Keratinocyte (primary cell): Measurements from ENCODE around the gene IL36RN. TPM values are rescaled to one million over a fixed set of nuclear protein-coding genes. Genes with fewer than 3 reads are reported as not detected.
"Not testable (repeated sequence)": the region's sequence is repeated elsewhere in the genome, so short reads cannot be mapped to it uniquely, and the experiment has no call there.

ENCODE experiments used
- DNase-seq: peaks from one replicate; pipeline ENCODE4 v3.0.0-alpha.2; 2011; ENCODE audit warnings: low read depth, missing footprints, low spot score
- FAIRE-seq: peaks from 2 replicates; lab custom pipeline; 2011; peaks lifted over from hg19 to GRCh38; lab: Jason Lieb, UNC
- H2AFZ ChIP-seq: 2 replicates; pipeline ENCODE4 v1.6.0; 2012; ENCODE audit warnings: low read length, control low read depth, inconsistent platforms; ENCODE audit not compliant: control insufficient read depth
- H3K27ac ChIP-seq: 2 replicates; pipeline ENCODE4 v1.5.1; 2011; ENCODE audit warnings: low read length; ENCODE audit not compliant: control insufficient read depth, insufficient read depth
- H3K27me3 ChIP-seq: 3 replicates; pipeline ENCODE4 v1.6.0; 2011; ENCODE audit warnings: low read length; ENCODE audit not compliant: control insufficient read depth, insufficient read depth; ENCODE audit errors: extremely low read depth
- H3K36me3 ChIP-seq, 2 experiments: 2 replicates in 1 of 2; 3 replicates in 1 of 2; pipeline ENCODE4 v1.5.1; 2011; ENCODE audit warnings: low read length in 2 of 2, mild to moderate bottlenecking in 1 of 2; ENCODE audit not compliant: control insufficient read depth in 2 of 2, insufficient read depth in 2 of 2; ENCODE audit errors: extremely low read depth in 1 of 2
- H3K4me1 ChIP-seq: 3 replicates; pipeline ENCODE4 v1.5.1; 2011; ENCODE audit warnings: low read length; ENCODE audit not compliant: control insufficient read depth, insufficient read depth; ENCODE audit errors: extremely low read depth
- H3K4me2 ChIP-seq: 3 replicates; pipeline ENCODE4 v1.6.0; 2011; ENCODE audit warnings: low read depth, low read length; ENCODE audit not compliant: control insufficient read depth, insufficient read depth; ENCODE audit errors: extremely low read depth
- H3K4me3 ChIP-seq, 3 experiments: fragments of 200-600 bp in 1 of 3; sonication (generic) in 1 of 3; 2 replicates in 2 of 3; 3 replicates in 1 of 3; pipeline ENCODE4 v1.5.1; 2011 to 2016; ENCODE audit warnings: low read length in 3 of 3, mild to moderate bottlenecking in 3 of 3, control low read depth in 2 of 3, inconsistent platforms in 1 of 3, low read depth in 1 of 3, mixed read lengths in 1 of 3, mixed run types in 1 of 3, moderate library complexity in 1 of 3; ENCODE audit not compliant: control insufficient read depth in 2 of 3, insufficient read depth in 2 of 3; ENCODE audit errors: extremely low read depth in 1 of 3
- H3K79me2 ChIP-seq: 2 replicates; pipeline ENCODE4 v1.6.0; 2012; ENCODE audit warnings: low read length; ENCODE audit not compliant: control insufficient read depth, insufficient read depth
- H3K9ac ChIP-seq: 3 replicates; pipeline ENCODE4 v1.6.0; 2011; ENCODE audit warnings: low read length; ENCODE audit not compliant: control insufficient read depth, insufficient read depth; ENCODE audit errors: extremely low read depth
- H3K9me1 ChIP-seq: 3 replicates; pipeline ENCODE4 v1.6.0; 2011; ENCODE audit warnings: low read length; ENCODE audit not compliant: control insufficient read depth, insufficient read depth; ENCODE audit errors: extremely low read depth
- H3K9me3 ChIP-seq: 2 replicates; pipeline ENCODE4 v1.5.1; 2012; ENCODE audit warnings: low read depth, low read length; ENCODE audit not compliant: control insufficient read depth
- H4K20me1 ChIP-seq: 3 replicates; pipeline ENCODE4 v1.6.0; 2011; ENCODE audit warnings: low read length; ENCODE audit not compliant: control insufficient read depth, insufficient read depth; ENCODE audit errors: extremely low read depth
- CTCF ChIP-seq, 3 experiments: IDR thresholded peaks in 1 of 3; conservative IDR thresholded peaks in 1 of 3; optimal IDR thresholded peaks in 1 of 3; 2 replicates in 2 of 3; 3 replicates in 1 of 3; pipeline versions ENCODE3 to v1.5.1; 2011; ENCODE audit warnings: low read length in 3 of 3, mild to moderate bottlenecking in 3 of 3, moderate library complexity in 2 of 3, control low read depth in 1 of 3, inconsistent platforms in 1 of 3; ENCODE audit not compliant: insufficient read depth in 2 of 3; ENCODE audit errors: extremely low read depth in 1 of 3
- EZH2 ChIP-seq: IDR thresholded peaks from one replicate; pipeline ENCODE4 v1.6.1; 2012; ENCODE audit warnings: inconsistent platforms, mild to moderate bottlenecking, low read length, moderate library complexity
- dilution Hi-C: fragments of 300-500 bp; cut with MboI; formaldehyde crosslinking; loops from one replicate; pipeline ENCODE4 v1.7.0; 2020; ENCODE audit warnings: low sequenced_read_pairs; ENCODE audit not compliant: extremely low pct_ligation_motif_present
- polyA plus RNA-seq, 5 experiments: library from polyadenylated mRNA; depleted of rRNA in 3 of 5; stranded (reverse) in 3 of 5; stranded (forward) in 1 of 5; unstranded in 1 of 5; fragments of >200 nt; gene quantifications; 1 replicate in 1 of 5; 2 replicates in 3 of 5; 3 replicates in 1 of 5; pipeline versions ENCODE4 v1.2.1 to v1.2.3, GENCODE V29; 2011 to 2012; ENCODE audit warnings: missing spikeins in 2 of 5, low read depth in 1 of 5, low replicate concordance in 1 of 5

The IL36RN gene
- polyA plus RNA-seq, 1 donor (not counting 4 experiments of a cell fraction or from before 2014, with no cell fraction given): 3.9 TPM

GRCh38 chr2:113096842-113097618 lies 38.0 kb downstream of the IL36RN start:
- H3K9me3 ChIP-seq, dilution Hi-C loops, H3K27me3 ChIP-seq, FAIRE-seq, H3K27ac ChIP-seq, H2AFZ ChIP-seq, H3K9ac ChIP-seq, H3K4me2 ChIP-seq, H3K4me3 ChIP-seq, H3K36me3 ChIP-seq, H3K79me2 ChIP-seq, H3K9me1 ChIP-seq, H3K4me1 ChIP-seq, H4K20me1 ChIP-seq, DNase-seq: not testable (repeated sequence)

- H3K9me3 ChIP-seq: no peaks in the 10 kb centered on the region
- no peaks in the 10 kb centered on the region for H3K36me3 ChIP-seq
- H3K27ac ChIP-seq: no peak overlapping the region
- dilution Hi-C loops: no loop called here
- no peak for FAIRE-seq
- no peaks in the 10 kb centered on the region for H3K79me2 ChIP-seq
- no peaks in the 10 kb centered on the region for H4K20me1 ChIP-seq
- H3K4me3 ChIP-seq: no peak overlapping the region
- no peak overlapping the region for H3K9ac ChIP-seq
- no peak overlapping the region for H2AFZ ChIP-seq
- no peak for DNase-seq
- no peaks in the 10 kb centered on the region for H3K9me1 ChIP-seq
- no peak overlapping the region for H3K4me2 ChIP-seq
- H3K27me3 ChIP-seq: no peaks in the 10 kb centered on the region
- no peak for TF ChIP-seq CTCF (optimal IDR thresholded peaks at IDR 0.05 in 1 of 3, IDR thresholded peaks at IDR 0.05 in 1 of 3, conservative IDR thresholded peaks at IDR 0.05 in 1 of 3; ENCODE audit: extremely low read depth in 1 of 3, insufficient read depth in 2 of 3, low read length in 3 of 3)
- no peak for TF ChIP-seq EZH2
- no peaks in the 10 kb centered on the region for H3K4me1 ChIP-seq
These were observed 39.0 kb downstream of the IL36RN start for GRCh38 chr2:113098041-113098440.

- Histone ChIP-seq H3K36me3 (no peaks in the 10 kb centered on the region), H2AFZ (no peak overlapping the region), H3K4me3 (no peak overlapping the region), H3K4me2 (no peak overlapping the region), H3K9ac (no peak overlapping the region), H3K27ac (no peak overlapping the region), H3K9me1 (no peaks in the 10 kb centered on the region), H3K79me2 (no peaks in the 10 kb centered on the region), H3K27me3 (no peaks in the 10 kb centered on the region), H3K4me1 (no peaks in the 10 kb centered on the region), H4K20me1 (no peaks in the 10 kb centered on the region), H3K9me3 (no peaks in the 10 kb centered on the region)
- DNase-seq (no peak), FAIRE-seq (no peak)
- dilution Hi-C loops: no loop called here
- no peak for TF ChIP-seq CTCF (optimal IDR thresholded peaks at IDR 0.05 in 1 of 3, IDR thresholded peaks at IDR 0.05 in 1 of 3, conservative IDR thresholded peaks at IDR 0.05 in 1 of 3; ENCODE audit: extremely low read depth in 1 of 3, insufficient read depth in 2 of 3, low read length in 3 of 3)
- no peak for TF ChIP-seq EZH2
These were observed 39.5 kb downstream of the IL36RN start for GRCh38 chr2:113098532-113098931.
